NB4 (cell line): ENCODE results near the gene GSTT2B.
"Not testable (repeated sequence)": the region's sequence is repeated elsewhere in the genome, so short reads cannot be mapped to it uniquely, and the experiment has no call there.

Experiments
- DNase-seq: peaks from one replicate; pipeline ENCODE4 v3.0.0; 2010; ENCODE audit warnings: low read depth
- H3K4me3 ChIP-seq: one replicate; pipeline ENCODE4 v1.5.1; 2011; ENCODE audit warnings: mild to moderate bottlenecking, low read depth, low read length, moderate library complexity
- CTCF ChIP-seq: IDR thresholded peaks from one replicate; pipeline ENCODE4 v1.5.1; 2012; ENCODE audit warnings: low read depth, low read length
- MYC ChIP-seq: IDR thresholded peaks from 2 replicates; pipeline ENCODE4 v1.6.1; 2011; ENCODE audit warnings: low read depth, low read length
- POLR2A ChIP-seq: IDR thresholded peaks from 2 replicates; pipeline ENCODE4 v1.6.1; 2011; ENCODE audit warnings: mild to moderate bottlenecking; ENCODE audit not compliant: insufficient read length; ENCODE audit errors: extremely low read depth
- TF ChIP-seq, protein P1 (sequence below): IDR thresholded peaks from 2 replicates; pipeline ENCODE4 v1.6.1; 2011; ENCODE audit warnings: low read depth, low read length

Gene GSTT2B

GRCh38 chr22:24001314-24001713 lies 40.3 kb upstream of the GSTT2B start:
- no peak for TF ChIP-seq MYC
- TF ChIP-seq, protein P1, sequence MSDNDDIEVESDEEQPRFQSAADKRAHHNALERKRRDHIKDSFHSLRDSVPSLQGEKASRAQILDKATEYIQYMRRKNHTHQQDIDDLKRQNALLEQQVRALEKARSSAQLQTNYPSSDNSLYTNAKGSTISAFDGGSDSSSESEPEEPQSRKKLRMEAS, result no peak
- no peak overlapping the region for H3K4me3 ChIP-seq
- no peak for DNase-seq

DNA sequence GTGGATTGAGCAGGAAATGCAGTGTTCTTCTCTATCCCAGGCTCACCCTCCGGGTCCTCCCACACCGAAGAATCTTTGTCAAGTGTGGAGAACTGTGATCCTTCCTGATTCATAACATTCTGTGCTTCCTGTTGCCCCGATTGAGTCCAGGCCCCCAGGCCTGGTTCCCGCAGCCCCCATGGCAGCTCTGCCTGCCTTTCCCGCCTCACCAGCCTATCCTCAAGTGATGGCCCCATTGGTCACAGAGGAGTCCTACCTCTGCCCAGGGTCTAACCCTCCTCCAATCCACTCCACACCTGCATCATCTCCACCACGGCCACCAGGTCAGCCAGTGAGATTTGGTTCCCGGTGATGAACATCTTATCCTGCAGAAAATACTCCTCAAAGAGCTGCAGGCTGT lies 38.8 kb upstream of the GSTT2B start:
- DNase-seq, H3K4me3 ChIP-seq: not testable (repeated sequence)

DNA sequence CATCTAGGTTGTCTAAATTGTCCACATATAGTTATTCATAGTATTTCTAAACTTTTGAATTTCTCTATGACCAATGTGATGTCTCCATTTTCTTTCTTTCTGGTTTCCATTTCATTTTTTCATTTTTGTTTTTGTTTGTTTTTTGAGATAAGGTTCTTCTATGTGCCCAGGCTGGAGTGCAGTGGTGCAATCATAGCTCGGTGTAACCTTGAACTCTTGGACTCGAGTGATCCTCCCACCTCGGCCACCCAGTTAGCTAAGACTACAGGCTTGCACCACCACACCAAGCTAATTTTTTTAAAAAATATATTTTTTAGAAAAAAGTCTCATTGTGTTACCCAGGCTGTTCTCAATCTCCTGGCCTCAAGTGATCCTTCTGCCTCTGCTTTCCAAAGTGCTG lies 36.1 kb upstream of the GSTT2B start:
- DNase-seq, result no peak
- no peak overlapping the region for H3K4me3 ChIP-seq
- TF ChIP-seq MYC, result no peak
- TF ChIP-seq POLR2A, result no peak
- no peak for TF ChIP-seq CTCF
- TF ChIP-seq, protein P1, result no peak

- DNase-seq, H3K4me3 ChIP-seq: not testable (repeated sequence)
Measured at GRCh38 chr22:23993581-23994177, 32.7 kb upstream of the GSTT2B start.

DNA sequence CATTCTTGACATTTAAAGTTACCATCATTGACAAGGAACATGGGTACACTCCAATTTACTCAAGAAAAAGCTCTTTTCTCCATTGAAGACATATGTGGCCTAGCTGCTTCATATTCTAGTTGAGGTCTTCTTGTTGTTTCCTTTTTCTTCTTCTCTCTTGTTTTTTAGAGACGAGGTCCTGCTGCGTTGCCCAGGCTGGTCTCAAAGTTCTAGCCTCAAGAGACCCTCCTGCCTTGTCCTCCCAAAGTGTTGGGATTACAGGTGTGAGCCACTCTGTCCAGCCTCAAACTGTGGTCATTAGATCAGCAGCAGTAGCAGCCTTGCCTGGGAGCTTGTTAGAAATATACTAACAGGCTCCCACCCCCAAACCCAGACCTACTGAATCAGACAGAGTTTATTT lies 32.1 kb upstream of the GSTT2B start:
- not testable (repeated sequence) for DNase-seq, H3K4me3 ChIP-seq

DNA sequence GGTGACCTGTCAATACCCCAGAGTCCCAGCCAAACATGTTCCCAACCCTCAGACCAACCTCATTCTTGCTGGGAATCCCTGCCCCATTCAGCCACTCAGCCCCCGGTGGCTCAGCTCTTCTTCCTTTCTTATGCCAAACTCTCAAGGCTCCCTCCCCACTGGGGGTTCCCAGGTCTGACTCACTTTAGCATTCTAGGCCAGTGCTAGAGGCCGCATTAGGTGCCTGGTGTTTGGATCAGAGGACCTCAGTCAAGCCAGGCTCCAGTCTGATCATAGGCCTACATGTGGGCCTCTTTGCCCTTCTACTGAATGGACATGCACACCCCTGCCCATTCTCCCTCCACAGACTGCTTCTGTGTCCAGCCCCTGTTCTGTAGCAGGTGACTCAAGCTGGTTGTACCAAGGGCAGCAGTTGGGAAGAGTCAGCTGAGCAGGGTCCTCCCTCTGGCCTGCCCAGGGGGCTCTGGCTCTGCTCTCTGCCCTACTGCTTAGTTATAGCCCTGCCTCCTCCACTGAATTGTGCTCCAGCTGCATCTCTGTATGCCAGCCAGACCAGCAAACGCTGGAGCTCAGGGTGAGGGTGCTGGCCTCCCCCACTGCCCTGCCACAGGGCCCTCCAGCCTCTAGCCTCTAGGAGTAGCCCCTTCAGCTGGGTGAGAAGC lies 28.7 kb upstream of the GSTT2B start:
- not testable (repeated sequence) for H3K4me3 ChIP-seq, DNase-seq

GRCh38 chr22:23986538-23987178 lies 25.7 kb upstream of the GSTT2B start:
- not testable (repeated sequence) for DNase-seq, H3K4me3 ChIP-seq

DNA sequence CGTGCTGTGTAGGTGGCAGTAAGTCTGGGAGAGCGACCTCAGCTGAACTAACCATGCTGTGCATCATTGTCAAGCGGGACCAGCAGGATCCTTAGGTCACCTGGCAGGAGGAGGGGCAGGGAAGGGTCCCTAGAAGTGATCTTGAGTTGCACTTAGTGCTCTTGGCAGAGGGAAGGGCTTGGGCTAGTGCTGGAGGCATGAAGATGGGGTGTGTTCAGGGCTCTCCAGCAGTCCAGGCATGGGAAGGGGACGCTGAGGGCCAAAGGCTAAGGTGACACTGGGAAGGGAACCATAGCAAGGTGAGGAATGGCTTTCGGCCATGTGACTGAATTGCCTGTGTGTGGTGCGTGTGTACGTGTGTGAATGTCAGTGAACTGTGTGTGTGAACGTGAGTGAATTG lies 25.1 kb upstream of the GSTT2B start:
- not testable (repeated sequence) for DNase-seq

DNA sequence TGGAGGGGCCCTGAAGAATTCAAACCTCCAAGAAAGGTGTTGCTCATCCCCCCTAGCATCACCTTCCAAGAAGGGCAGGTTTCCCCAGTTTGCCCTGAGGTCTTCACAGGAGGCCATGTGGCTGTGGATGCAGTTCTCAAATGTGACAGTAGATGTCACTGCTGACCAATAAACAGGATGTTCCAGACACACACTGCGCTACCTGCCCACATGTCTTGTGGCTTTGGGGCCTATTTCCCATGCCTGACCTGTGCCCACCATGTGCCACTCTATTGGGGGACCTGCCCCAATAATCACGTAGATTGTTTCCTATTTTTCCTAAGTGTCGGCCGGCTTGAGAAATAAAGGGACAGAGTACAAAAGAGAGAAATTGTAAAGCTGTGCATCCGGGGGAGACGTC lies 23.4 kb upstream of the GSTT2B start:
- peak; percentile 63 for DNase-seq
- no peak overlapping the region for H3K4me3 ChIP-seq
- TF ChIP-seq MYC, result no peak
- TF ChIP-seq, protein P1, result peak; percentile 57; the same call in 1 of the 2 replicates
- TF ChIP-seq POLR2A, result no peak
- peak; percentile 63 for TF ChIP-seq CTCF

More for the DNA sequence above, 25.1 kb upstream of the GSTT2B start:
- not testable (repeated sequence) for H3K4me3 ChIP-seq

- DNase-seq, result not testable (repeated sequence)
Measured at GRCh38 chr22:23980567-23980966, 19.6 kb upstream of the GSTT2B start.

DNA sequence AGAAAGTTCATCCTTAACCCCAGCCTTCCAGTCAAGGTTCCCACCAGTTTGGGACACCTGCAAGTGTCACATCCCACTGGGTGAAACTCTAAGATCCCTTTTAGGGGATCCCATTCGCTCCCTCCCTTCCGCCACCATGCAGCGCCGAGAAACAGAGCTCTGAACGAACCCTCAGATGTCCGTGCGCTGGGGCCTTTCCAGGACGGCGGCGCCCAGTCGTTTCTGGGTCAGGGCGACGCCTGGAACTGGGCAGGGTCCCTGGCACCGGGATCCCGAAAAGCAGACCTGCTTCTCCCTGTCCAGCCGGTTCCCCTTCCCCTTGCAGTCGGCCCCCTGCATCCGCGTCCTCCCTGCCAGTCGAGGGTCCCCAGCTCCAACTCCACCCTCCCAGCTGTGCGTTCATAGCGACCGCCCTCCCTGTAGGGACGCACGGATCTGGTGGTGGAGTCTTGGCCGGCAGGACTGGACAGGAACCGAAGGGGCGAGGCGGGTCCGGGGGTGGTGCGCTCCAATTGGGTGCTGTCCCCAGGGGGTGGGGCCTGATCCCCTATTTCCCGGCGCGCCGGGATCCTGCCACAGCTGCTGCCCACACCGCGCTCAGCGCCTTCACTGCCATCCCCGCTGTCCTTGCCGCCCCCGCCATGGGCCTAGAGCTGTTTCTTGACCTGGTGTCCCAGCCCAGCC lies 18.7 kb upstream of the GSTT2B start, which contains the start of gene GSTT2:
Gene GSTT2 (plus strand): TSS at position 578 of the 684 bp plus-strand sequence.
- DNase-seq, H3K4me3 ChIP-seq: not testable (repeated sequence)

More at GRCh38 chr22:23980567-23980966, 19.6 kb upstream of the GSTT2B start:
- H3K4me3 ChIP-seq, result not testable (repeated sequence)

- not testable (repeated sequence) for H3K4me3 ChIP-seq, DNase-seq
Measured at GRCh38 chr22:23977304-23977703, 16.3 kb upstream of the GSTT2B start.

DNA sequence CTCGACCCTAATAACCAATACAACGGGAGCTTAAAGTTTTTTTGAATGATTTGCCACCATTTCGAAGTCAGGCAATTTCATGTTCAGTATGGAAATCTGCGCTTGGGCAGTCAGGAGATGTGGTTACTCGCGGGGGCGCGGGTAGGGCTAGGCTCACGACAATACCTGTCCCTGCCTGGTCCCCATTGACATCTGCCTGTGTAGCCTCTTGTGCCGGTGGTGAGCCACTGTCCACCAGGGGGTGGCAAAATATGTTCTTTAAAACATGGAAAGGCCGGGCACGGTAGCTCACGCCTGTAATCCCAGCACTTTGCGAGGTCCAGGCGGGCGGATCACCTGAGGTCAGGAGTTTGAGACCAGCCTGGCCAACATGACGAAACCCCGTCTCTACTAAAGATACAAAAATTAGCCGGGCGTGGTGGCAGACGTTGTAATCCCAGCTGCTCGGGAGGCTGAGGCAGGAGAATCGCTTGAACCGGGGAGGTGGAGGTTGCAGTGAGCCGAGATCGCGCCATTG lies 13.9 kb upstream of the GSTT2B start:
- DNase-seq, H3K4me3 ChIP-seq: not testable (repeated sequence)

DNA sequence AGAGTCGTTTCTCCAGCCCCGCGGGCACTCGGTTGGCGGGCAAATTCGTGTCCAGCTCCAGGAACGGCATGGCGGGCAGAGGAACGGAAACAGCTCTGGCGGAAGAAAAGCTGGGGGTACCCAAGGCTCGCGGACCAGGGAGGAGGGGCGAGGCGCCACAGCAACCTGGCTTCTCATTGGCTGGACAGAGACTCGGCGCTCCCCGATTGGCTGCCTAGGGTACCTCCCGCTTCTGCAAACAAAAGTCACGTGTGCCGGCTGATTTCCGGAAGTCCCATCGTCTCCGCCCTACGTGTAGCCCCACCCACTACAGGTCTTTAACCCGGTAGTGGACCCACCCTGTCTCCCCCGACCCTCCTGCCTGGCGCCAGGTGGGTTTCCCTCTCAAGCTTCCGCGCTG lies 13.3 kb upstream of the GSTT2B start, which contains the start of gene DDT:
Gene DDT (minus strand): TSS at position 97 of the 400 bp plus-strand sequence. CDS start 27 bp downstream, at position 70.
- DNase-seq, H3K4me3 ChIP-seq: not testable (repeated sequence)
